Prostate gland (tissue), 2 donors: ENCODE results near the gene NGFR.

Experiments
- CTCF ChIP-seq, 4 experiments: fragments of 200-600 bp in 2 of 4; fragments of 450-650 bp in 2 of 4; sonication (generic) in 2 of 4; IDR thresholded peaks; 1 replicate in 3 of 4; 2 replicates in 1 of 4; pipeline ENCODE4 v1.5.1; 2016 to 2019; ENCODE audit warnings: antibody characterized with exemption in 4 of 4, mild to moderate bottlenecking in 2 of 4, moderate library complexity in 2 of 4
- POLR2A ChIP-seq: fragments of 450-650 bp; IDR thresholded peaks from one replicate; pipeline ENCODE4 v1.6.1; 2016; ENCODE audit warnings: antibody characterized with exemption, mild to moderate bottlenecking
- POLR2AphosphoS5 ChIP-seq: sonication (generic); formaldehyde crosslinking; IDR thresholded peaks from one replicate; pipeline ENCODE4 v1.6.1; 2017; ENCODE audit warnings: antibody characterized with exemption

- TF ChIP-seq CTCF (IDR thresholded peaks at IDR 0.05), result no peak
- no peak for TF ChIP-seq POLR2AphosphoS5
- no peak for TF ChIP-seq POLR2A
These were observed 37.2 kb upstream of the NGFR start for GRCh38 chr17:49457564-49458535.
